Measurements from ENCODE around the gene DUSP1.

The DUSP1 gene

GRCh38 chr5:172757394-172758010, 13.5 kb downstream of the DUSP1 start:
- TF ChIP-seq, protein P1, sequence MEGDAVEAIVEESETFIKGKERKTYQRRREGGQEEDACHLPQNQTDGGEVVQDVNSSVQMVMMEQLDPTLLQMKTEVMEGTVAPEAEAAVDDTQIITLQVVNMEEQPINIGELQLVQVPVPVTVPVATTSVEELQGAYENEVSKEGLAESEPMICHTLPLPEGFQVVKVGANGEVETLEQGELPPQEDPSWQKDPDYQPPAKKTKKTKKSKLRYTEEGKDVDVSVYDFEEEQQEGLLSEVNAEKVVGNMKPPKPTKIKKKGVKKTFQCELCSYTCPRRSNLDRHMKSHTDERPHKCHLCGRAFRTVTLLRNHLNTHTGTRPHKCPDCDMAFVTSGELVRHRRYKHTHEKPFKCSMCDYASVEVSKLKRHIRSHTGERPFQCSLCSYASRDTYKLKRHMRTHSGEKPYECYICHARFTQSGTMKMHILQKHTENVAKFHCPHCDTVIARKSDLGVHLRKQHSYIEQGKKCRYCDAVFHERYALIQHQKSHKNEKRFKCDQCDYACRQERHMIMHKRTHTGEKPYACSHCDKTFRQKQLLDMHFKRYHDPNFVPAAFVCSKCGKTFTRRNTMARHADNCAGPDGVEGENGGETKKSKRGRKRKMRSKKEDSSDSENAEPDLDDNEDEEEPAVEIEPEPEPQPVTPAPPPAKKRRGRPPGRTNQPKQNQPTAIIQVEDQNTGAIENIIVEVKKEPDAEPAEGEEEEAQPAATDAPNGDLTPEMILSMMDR (IDR thresholded peaks at IDR 0.05) = no peak
- DNase-seq = no peak
- peaks cover 41% of the 10 kb centered on the region for H3K27me3 Mint-ChIP-seq (ENCODE audit: low read depth, poor library complexity)

DNA sequence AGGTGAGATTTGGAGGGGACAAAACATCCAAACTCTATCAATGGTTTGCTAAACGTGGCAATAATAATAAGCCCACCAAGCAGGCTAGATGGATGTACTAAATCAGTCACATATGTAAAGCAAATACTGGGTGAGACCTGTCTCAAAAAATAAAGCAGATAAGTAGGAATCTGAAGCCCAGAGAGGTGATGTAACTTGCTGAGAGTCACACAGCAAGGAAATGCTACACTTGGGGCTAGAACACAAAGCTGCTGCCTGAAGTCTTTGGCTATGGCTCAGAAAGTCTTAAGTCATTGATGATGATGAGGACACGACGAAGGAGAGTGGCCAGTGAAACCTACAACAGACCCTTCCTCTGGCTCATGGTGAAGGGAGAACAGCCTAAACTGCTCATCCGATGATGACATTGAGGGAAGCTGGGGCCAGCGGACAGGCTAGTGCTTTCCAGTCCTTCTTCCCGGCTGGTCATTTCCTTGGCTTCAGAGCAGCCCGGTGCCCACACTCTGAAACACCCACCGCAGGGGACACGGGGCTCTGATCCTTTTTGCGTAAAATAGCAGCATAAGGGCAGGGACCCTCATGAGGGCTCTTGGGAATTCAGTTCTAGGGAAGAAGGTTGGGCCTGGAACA, 14.1 kb downstream of the DUSP1 start:
- Mint-ChIP-seq H3K27ac (no peak overlapping the region), H3K9me3 (peaks cover 26% of the 10 kb centered on the region), H3K27me3 (ENCODE audit: low read depth, poor library complexity) (peaks cover 43% of the 10 kb centered on the region), H3K36me3 (ENCODE audit: low read depth) (peaks cover 9% of the 10 kb centered on the region), H3K4me1 (peaks cover 16% of the 10 kb centered on the region), H3K4me3 (no peak overlapping the region)
- DNase-seq = no peak
- TF ChIP-seq, protein P1 (IDR thresholded peaks at IDR 0.05) = no peak

More at GRCh38 chr5:172757394-172758010, 13.5 kb downstream of the DUSP1 start:
- Mint-ChIP-seq H3K9me3 (peaks cover 26% of the 10 kb centered on the region), H3K36me3 (ENCODE audit: low read depth) (peaks cover 9% of the 10 kb centered on the region), H3K27ac (no peak overlapping the region), H3K4me3 (no peak overlapping the region), H3K4me1 (peaks cover 16% of the 10 kb centered on the region)

DNA sequence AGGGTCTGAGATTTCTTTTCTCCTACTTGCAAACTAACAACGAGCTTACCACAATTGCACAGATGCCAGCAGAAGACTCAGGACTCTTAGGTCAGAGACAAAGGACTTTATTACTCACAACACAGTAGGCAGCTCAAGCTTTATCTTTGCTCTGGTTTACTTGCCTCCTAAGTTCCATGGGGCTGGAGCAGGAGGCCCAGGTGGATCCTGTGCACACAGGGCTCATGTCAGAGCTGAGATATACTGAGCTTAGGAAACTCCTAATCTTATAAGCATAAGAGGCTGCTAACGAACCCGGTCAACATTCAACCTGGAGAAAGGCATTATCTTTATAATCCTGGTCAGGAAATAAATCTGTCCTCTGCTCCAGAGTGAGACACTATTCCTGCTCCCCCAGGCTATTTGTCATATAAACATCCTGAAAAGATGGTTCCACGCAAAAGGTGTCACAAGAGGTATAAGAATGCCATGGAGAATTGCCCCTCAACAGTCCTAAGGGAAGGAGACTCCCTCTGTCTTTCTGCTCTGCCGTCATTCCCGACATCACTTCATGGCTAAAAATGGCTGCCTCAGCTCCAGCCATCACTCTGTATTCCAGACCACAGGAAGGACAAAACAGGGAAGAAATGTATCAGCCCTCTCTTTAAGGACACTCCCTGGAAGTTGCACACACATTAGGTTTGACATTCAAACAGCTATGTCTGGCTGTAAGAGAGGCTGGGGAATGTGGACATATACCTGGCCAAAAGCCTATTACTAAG, 16.2 kb downstream of the DUSP1 start:
- TF ChIP-seq, protein P1 (IDR thresholded peaks at IDR 0.05) = no peak
- DNase-seq = no peak
- Mint-ChIP-seq H3K27me3 (ENCODE audit: low read depth, poor library complexity) (peaks cover 55% of the 10 kb centered on the region), H3K27ac (no peak overlapping the region), H3K9me3 (peaks cover 13% of the 10 kb centered on the region), H3K36me3 (ENCODE audit: low read depth) (peaks cover 4% of the 10 kb centered on the region), H3K4me3 (no peak overlapping the region), H3K4me1 (peaks cover 23% of the 10 kb centered on the region)

GRCh38 chr5:172753101-172753500, 17.9 kb downstream of the DUSP1 start:
- Mint-ChIP-seq H3K36me3 (ENCODE audit: low read depth) (no peaks in the 10 kb centered on the region), H3K9me3 (peaks cover 5% of the 10 kb centered on the region), H3K4me1 (peaks cover 18% of the 10 kb centered on the region), H3K27me3 (ENCODE audit: low read depth, poor library complexity) (peaks cover 53% of the 10 kb centered on the region), H3K27ac (no peak overlapping the region), H3K4me3 (no peak overlapping the region)
- no peak for DNase-seq
- TF ChIP-seq, protein P1 (IDR thresholded peaks at IDR 0.05) = no peak

- no peak for DNase-seq
- Mint-ChIP-seq H3K27ac (no peak overlapping the region), H3K36me3 (ENCODE audit: low read depth) (no peaks in the 10 kb centered on the region), H3K4me3 (no peak overlapping the region), H3K27me3 (ENCODE audit: low read depth, poor library complexity) (peaks cover 47% of the 10 kb centered on the region), H3K4me1 (peaks cover 9% of the 10 kb centered on the region), H3K9me3 (peaks cover 16% of the 10 kb centered on the region)
- TF ChIP-seq, protein P1 (IDR thresholded peaks at IDR 0.05) = no peak
Measured at GRCh38 chr5:172751761-172752510, 19.1 kb downstream of the DUSP1 start.
